Ecto neural progenitor cell (in vitro differentiated cells): Measurements from ENCODE around the gene CIPC.

Experiments used
- DNase-seq: peaks from one replicate; pipeline ENCODE4 v3.0.0-alpha.2; 2018; ENCODE audit warnings: low spot score

The CIPC gene

GRCh38 chr14:77103951-77104350, 5.9 kb downstream of the CIPC start:
- DNase-seq: no peak

GRCh38 chr14:77104393-77104792, 6.3 kb downstream of the CIPC start:
- no peak for DNase-seq

- no peak for DNase-seq
Observed at GRCh38 chr14:77105145-77105939, 7.3 kb downstream of the CIPC start.

GRCh38 chr14:77106666-77107065, 8.6 kb downstream of the CIPC start:
- DNase-seq: no peak

GRCh38 chr14:77107228-77107627, 9.2 kb downstream of the CIPC start:
- no peak for DNase-seq

- DNase-seq: no peak
Observed at GRCh38 chr14:77108753-77109152, 10.7 kb downstream of the CIPC start.

GRCh38 chr14:77109656-77110055, 11.6 kb downstream of the CIPC start:
- DNase-seq: no peak

- no peak for DNase-seq
Observed at GRCh38 chr14:77110286-77110685, 12.2 kb downstream of the CIPC start.

GRCh38 chr14:77111021-77111420, 13.0 kb downstream of the CIPC start:
- peak; percentile 82 for DNase-seq

GRCh38 chr14:77113644-77114043, 15.6 kb downstream of the CIPC start:
- no peak for DNase-seq

- no peak for DNase-seq
Observed at GRCh38 chr14:77114609-77115008, 16.6 kb downstream of the CIPC start.

- no peak for DNase-seq
Observed at GRCh38 chr14:77116172-77116817, 18.2 kb downstream of the CIPC start.

GRCh38 chr14:77119851-77120250, 21.8 kb downstream of the CIPC start:
- DNase-seq: no peak

GRCh38 chr14:77120771-77121743, 23.0 kb downstream of the CIPC start:
- DNase-seq: no peak

GRCh38 chr14:77122526-77123125, 24.6 kb downstream of the CIPC start:
- no peak for DNase-seq

GRCh38 chr14:77123381-77124325, 25.6 kb downstream of the CIPC start:
- no peak for DNase-seq

GRCh38 chr14:77124345-77125280, 26.6 kb downstream of the CIPC start:
- DNase-seq: peak; percentile 75

GRCh38 chr14:77125281-77125801, 27.3 kb downstream of the CIPC start:
- peak; percentile 58 for DNase-seq

- no peak for DNase-seq
Observed at GRCh38 chr14:77125823-77126325, 27.8 kb downstream of the CIPC start.
